ENCODE data around the gene CEACAM1.
"Not testable (repeated sequence)": the region's sequence is repeated elsewhere in the genome, so short reads cannot be mapped to it uniquely, and the experiment has no call there.

Gene CEACAM1

GRCh38 chr19:42547929-42548328 lies 19.6 kb upstream of the CEACAM1 start:
- no peak for DNase-seq

GRCh38 chr19:42546831-42547500 lies 18.7 kb upstream of the CEACAM1 start:
- no peak for DNase-seq

GRCh38 chr19:42544146-42544545 lies 15.9 kb upstream of the CEACAM1 start:
- no peak for DNase-seq

- no peak for DNase-seq
Observed at GRCh38 chr19:42542791-42543190, 14.5 kb upstream of the CEACAM1 start.

- no peak for DNase-seq
Observed at GRCh38 chr19:42540071-42540553, 11.8 kb upstream of the CEACAM1 start.

- no peak for DNase-seq
Observed at GRCh38 chr19:42538841-42539709, 10.8 kb upstream of the CEACAM1 start.

GRCh38 chr19:42535276-42535675 lies 7.0 kb upstream of the CEACAM1 start:
- not testable (repeated sequence) for DNase-seq

GRCh38 chr19:42534391-42534790 lies 6.1 kb upstream of the CEACAM1 start:
- DNase-seq: no peak

GRCh38 chr19:42532891-42533290 lies 4.6 kb upstream of the CEACAM1 start:
- DNase-seq: no peak

- no peak for DNase-seq
Observed at GRCh38 chr19:42531313-42531712, 3.0 kb upstream of the CEACAM1 start.

GRCh38 chr19:42529248-42529764 lies 1.0 kb upstream of the CEACAM1 start:
- DNase-seq: peak; percentile 10

- no peak for DNase-seq
Observed at GRCh38 chr19:42524943-42525342, 3.3 kb downstream of the CEACAM1 start.

- DNase-seq: no peak
Observed at GRCh38 chr19:42524250-42524649, 4.0 kb downstream of the CEACAM1 start.

- not testable (repeated sequence) for DNase-seq
Observed at GRCh38 chr19:42522262-42522661, 6.0 kb downstream of the CEACAM1 start.

- no peak for DNase-seq
Observed at GRCh38 chr19:42521346-42522030, 6.8 kb downstream of the CEACAM1 start.

- DNase-seq: no peak
Observed at GRCh38 chr19:42519108-42519507, 9.2 kb downstream of the CEACAM1 start.

- no peak for DNase-seq
Observed at GRCh38 chr19:42516771-42517170, 11.5 kb downstream of the CEACAM1 start.

- DNase-seq: no peak
Observed at GRCh38 chr19:42515241-42515832, 12.9 kb downstream of the CEACAM1 start.

GRCh38 chr19:42514449-42514848 lies 13.8 kb downstream of the CEACAM1 start:
- DNase-seq: no peak

GRCh38 chr19:42512743-42513304 lies 15.5 kb downstream of the CEACAM1 start:
- DNase-seq: no peak

GRCh38 chr19:42512130-42512636 lies 16.1 kb downstream of the CEACAM1 start:
- DNase-seq: no peak

- no peak for DNase-seq
Observed at GRCh38 chr19:42511340-42511739, 16.9 kb downstream of the CEACAM1 start.
